H1 (cell line): ENCODE data around the gene ACAD11. TPM values are rescaled to one million over a fixed set of nuclear protein-coding genes. Genes with fewer than 3 reads are reported as not detected.

ENCODE experiments used
- CTBP2 ChIP-seq: IDR thresholded peaks from 2 replicates; pipeline ENCODE4 v1.7.0; 2011; ENCODE audit warnings: borderline replicate concordance, mild to moderate bottlenecking, moderate library complexity, mixed read lengths, low read length; ENCODE audit not compliant: insufficient read depth, insufficient read length
- HDAC6 ChIP-seq: IDR thresholded peaks from one replicate; pipeline ENCODE4 v1.7.1; 2012; ENCODE audit warnings: low read depth, mild to moderate bottlenecking, inconsistent platforms, low read length, moderate library complexity
- RNF2 ChIP-seq: fragments of 200-900, 300-1000 bp; sonication (generic); IDR thresholded peaks from 2 replicates; pipeline ENCODE4 v1.7.1; 2016; ENCODE audit warnings: borderline replicate concordance, low read depth, mild to moderate bottlenecking, antibody characterized with exemption, low read length; ENCODE audit not compliant: poor library complexity, severe bottlenecking; ENCODE audit errors: missing control alignments
- SUZ12 ChIP-seq: fragments of 200-600 bp; sonication (generic); IDR thresholded peaks from 2 replicates; pipeline ENCODE4 v1.6.1; 2012; ENCODE audit warnings: mild to moderate bottlenecking, inconsistent platforms, low read length, moderate library complexity, mixed read lengths
- polyA plus RNA-seq, 7 experiments: library from polyadenylated mRNA; depleted of rRNA in 3 of 7; stranded (reverse) in 5 of 7; unstranded in 2 of 7; fragments of >200 nt in 5 of 7; fragments of 200-250 nt in 2 of 7; gene quantifications; 1 replicate in 5 of 7; 2 replicates in 1 of 7; 4 replicates in 1 of 7; pipeline versions ENCODE4 v1.2.1 to v1.2.3, GENCODE V29; 2011 to 2013; ENCODE audit warnings: missing spikeins in 2 of 7, mixed read lengths in 2 of 7
- total RNA-seq: library from RNA; stranded (reverse); fragmentation: NEBNext Ultra II Directional; extraction: Animal tissue kit (Norgen Biotek cat#: 25700); gene quantifications from 2 replicates; pipeline ENCODE4 v1.2.1, GENCODE V29; 2021

Gene ACAD11
- total and polyA plus RNA-seq, 2 of the 8 experiments (the other 6 are each of a cell fraction or from before 2014, with no cell fraction given) = 5.5 to 11.0 TPM

DNA sequence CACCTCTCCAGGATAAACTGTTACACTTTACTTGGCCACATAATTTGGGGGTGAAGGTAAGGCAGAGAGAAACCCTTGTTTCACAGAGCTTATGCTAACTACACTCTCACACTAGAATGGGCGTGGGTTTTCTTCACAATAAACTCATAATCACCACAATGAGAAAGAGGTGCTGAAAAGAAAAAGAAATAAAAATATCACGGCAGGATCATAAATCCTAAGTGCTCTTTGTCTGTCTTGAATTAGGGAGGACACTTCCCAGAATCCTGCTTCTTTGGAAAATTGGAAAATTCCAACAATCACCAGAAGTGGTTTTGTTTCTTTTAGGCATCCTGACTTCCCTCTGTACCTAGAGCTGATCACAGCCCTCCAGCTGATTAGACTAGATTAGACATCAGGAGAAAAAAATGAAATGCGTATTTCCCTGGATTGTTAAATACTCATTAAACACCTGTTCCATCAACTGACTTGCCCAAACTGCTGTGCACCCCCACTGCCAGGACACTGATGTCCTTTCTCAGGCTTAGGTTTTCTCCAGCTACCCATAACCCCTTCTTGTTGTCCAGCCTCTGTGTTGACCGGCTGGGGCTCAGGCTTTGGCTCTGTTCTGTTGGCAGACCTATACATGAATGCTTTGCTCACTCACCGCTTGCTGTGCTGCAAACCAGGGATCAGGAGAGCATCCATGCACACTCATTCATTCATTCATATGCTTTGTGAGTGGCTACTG lies 104.1 kb downstream of the ACAD11 start (continued):
- TF ChIP-seq HDAC6 (no peak), CTBP2 (no peak), SUZ12 (no peak), RNF2 (no peak)
